ENCODE measurements around the gene UBE2I.
"Not testable (repeated sequence)": the region's sequence is repeated elsewhere in the genome, so short reads cannot be mapped to it uniquely, and the experiment has no call there.

UBE2I gene

DNA sequence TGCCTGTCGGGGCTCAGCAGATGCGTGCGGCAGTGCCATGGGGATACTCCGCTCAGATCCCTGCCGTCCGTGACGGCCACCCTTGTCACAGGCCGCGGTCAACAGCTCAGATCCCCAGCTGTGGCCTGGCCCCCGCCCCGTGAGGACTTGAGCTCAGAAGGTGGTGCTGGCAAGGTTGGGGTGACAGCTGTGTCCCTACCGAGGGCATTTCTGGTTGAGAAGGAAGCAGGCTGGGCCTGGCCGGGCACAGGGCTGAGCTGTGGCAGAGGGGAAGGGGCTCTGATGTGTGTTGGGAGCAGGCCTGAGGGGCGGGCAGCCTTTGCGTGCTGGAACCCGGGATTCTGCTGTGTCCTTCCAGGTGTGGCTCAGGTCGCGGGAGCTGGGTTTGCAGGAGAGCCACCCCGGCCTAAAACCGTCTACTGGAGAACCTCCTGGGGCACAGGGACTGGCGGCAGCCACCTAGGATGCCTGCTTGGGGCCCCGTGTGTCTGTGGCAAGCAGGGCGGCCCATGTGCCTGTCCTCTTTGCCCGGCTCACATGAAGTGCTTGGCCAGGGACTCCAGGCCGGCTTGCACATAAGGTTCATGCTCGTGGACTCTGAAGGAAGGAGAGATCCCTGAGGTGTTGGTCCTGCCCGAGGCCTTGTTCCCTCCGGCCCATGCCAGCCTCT, 5.1 kb downstream of the UBE2I start:
- no peak for DNase-seq (ENCODE audit: low spot score)

DNA sequence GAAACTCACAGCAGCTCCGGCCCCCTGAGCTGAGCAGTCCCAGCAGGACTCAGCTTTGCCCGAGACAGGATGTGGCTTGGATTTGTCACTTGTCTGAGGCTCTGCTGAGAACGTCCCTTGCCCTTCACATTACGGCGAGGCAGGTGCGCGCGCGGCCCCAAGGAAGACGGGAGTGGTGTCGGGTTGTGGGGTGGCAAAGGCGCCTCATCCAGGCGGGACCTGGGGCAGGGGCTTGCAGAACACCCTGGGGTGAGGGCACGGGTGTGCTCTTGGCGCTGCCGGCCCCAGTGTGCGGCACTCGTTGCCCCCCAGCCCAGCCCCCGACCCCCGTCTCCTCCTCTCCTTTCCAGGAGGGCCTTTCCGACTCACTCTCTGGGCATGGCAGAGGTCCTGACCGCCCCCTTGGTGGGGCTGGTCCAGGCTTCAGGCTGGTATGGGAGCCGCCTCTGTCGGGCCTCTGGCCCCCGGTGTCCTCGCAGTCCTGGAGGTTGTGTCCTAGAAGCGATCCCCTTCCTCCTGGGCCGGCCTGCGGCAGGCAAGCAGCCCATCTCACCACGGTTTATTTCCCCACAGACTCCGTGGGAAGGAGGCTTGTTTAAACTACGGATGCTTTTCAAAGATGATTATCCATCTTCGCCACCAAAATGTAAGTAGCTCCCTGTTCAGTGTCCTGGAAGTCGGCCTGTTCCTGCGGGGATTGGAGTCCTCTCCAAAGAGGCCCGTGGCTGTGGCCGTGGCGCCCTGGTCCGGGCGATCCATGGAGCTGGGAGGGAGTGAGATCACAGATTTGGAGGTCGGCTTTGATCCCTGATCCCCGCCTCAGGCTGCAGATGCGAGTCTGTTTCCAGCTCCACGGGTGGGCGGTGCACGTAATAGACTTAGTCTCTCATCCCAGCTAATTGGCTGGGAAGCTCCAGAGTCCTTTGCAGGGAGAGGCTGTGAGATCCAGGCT, 5.9 kb downstream of the UBE2I start:
- no peak for DNase-seq (ENCODE audit: low spot score)

GRCh38 chr16:1316033-1316405, 6.6 kb downstream of the UBE2I start:
- no peak for DNase-seq (ENCODE audit: low spot score)

DNA sequence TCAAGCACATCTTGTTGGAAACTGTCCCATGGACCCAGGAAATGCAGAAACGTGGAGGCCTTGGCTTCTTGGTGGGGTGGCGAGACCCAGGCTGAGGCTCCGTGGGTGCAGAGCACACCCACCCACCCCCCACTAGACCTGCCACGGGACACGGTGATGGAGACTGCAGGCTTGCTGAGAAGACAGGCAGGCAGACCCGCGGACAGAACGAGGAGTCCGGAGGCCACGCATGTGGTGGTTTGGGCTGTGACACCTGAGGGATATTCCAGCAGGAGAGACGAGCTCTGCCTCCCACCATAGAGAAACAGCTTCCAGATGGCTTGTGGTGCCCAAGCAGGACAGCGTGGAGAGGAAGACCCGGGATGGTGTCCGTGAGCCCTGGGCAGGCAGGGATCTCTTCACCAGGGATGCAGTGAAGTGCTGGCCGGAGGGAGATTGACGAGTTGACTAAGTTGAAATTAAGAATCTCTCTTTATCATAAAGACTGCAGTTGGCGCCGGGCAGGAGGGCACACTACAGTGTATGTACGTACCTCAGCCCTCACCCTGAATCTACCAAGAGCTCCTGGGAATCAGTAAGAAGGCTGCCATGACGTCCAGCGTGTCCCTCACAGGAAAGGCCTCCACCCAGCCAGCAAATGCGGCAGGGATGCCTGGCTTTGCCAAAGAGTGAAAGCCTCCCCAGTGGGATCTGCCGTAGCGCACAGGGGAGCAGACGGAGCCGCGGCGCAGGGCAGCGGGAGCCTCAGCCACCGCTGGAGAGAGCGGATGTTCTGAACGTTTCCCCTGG, 8.2 kb downstream of the UBE2I start:
- DNase-seq (ENCODE audit: low spot score) = no peak

DNA sequence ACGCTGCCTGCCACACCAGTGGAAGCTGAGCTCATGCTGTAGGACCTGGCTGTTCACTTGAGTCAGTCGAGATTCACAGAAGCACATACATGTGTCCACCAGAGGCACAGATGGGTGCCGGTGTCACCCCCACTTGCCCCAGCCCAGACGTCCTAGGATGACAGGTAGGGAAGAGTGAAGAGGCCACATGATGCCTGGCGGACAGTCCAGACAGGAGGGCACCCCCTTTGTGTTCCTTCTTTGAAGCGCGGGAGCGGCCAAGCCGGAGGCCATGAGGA, 8.8 kb downstream of the UBE2I start:
- no peak for DNase-seq (ENCODE audit: low spot score)

DNA sequence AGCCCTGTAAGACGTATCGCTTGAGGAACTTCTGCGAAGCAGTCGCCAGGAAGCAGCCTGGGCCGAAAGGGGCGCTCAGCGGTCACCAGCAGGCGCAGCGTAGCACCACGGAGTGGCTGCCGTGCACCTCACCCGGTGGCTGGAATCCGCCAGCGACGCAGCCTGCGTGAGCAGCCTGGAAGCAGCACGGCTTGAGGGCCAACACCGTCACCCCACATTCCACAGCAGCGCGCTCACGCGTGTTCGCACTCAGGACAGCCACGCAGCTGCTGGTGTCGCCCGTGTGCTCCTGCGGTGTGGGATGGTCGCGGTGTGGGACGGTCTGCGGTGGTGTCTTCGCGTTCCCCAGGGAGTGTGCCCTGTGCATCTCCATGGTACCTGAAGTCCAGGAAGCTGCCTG, 9.6 kb downstream of the UBE2I start:
- no peak for DNase-seq (ENCODE audit: low spot score)

DNA sequence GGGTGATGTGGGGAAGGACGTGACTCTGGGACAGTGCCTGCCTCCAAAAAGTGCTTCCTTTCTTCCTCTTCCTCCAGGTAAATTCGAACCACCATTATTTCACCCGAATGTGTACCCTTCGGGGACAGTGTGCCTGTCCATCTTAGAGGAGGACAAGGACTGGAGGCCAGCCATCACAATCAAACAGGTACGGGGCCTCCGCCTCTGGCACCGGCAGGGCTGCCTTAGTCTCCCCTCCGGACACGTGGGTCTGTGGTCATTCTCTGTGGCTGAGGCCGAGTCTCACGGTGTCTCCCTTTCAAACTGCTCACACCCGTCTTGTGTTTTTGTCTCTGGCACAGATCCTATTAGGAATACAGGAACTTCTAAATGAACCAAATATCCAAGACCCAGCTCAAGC, 10.7 kb downstream of the UBE2I start:
- no peak for DNase-seq (ENCODE audit: low spot score)

GRCh38 chr16:1320658-1321240, 11.3 kb downstream of the UBE2I start:
- DNase-seq (ENCODE audit: low spot score) = no peak

DNA sequence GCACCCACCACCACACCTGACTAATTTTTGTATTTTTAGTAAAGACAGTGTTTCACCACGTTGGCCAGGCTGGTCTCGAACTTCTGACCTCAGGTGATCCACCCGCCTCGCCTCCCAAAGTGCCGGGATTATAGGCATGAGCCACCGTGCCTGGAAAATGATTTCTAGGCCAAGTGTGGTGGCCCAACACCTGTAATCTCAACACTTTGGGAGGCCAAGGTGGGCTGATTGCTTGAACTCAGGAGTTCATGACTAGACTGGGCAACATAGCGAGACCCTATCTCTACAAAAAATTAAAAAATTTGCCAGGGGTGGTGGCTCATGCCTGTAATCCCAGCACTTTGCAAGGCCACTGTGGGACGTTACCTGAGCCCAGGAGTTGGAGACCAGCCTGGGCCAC, 13.0 kb downstream of the UBE2I start:
- DNase-seq (ENCODE audit: low spot score) = no peak

DNA sequence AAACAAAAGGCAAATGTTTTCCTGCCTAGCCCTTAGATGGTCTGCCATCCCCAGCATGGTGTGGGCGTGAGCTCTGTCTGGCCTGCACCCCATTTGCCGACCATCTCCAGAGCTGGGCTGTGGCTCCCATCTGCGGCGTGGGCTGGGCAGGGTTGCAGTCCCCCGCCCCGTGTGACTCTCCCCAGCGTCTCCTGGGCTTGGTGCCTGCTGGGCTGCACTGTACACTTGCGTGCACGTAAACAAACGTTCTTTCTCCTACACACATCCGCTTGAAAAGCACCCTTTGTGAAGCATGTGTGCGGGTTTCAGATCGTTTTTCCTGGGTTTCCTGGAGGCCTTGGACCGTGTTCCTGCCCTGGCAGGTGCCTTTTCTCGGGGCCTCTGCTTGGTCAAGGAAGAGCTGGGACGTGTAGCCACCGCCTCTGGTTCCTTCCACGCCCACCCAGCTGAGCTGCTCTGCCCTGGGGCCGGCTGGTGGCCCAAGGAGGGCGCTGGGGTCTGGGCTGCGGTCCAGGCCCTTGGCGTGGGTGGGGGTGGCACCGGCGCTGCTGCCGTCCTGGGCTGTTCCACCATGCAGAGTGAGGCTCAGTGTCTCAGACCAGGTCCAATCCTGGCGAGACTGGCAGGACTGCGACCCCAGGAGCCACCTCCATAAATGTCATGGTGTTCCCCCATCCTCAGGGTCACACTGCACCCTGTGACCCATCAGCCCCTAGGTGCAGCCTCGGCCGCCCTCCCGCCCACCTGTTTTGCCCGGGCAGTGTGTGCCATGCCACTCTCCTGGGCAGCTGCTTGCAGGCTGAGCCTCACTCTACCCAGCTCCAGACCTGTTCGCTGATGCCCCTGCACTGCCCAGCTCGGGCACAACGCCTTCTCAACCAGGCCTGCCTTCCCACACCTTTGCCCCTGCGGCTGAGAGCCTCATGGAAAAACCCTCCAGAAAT, 14.1 kb downstream of the UBE2I start:
- no peak for DNase-seq (ENCODE audit: low spot score)

- DNase-seq (ENCODE audit: low spot score) = no peak
Measured at GRCh38 chr16:1324286-1324826, 14.9 kb downstream of the UBE2I start.

- DNase-seq (ENCODE audit: low spot score) = no peak
Measured at GRCh38 chr16:1325261-1325660, 15.8 kb downstream of the UBE2I start.

DNA sequence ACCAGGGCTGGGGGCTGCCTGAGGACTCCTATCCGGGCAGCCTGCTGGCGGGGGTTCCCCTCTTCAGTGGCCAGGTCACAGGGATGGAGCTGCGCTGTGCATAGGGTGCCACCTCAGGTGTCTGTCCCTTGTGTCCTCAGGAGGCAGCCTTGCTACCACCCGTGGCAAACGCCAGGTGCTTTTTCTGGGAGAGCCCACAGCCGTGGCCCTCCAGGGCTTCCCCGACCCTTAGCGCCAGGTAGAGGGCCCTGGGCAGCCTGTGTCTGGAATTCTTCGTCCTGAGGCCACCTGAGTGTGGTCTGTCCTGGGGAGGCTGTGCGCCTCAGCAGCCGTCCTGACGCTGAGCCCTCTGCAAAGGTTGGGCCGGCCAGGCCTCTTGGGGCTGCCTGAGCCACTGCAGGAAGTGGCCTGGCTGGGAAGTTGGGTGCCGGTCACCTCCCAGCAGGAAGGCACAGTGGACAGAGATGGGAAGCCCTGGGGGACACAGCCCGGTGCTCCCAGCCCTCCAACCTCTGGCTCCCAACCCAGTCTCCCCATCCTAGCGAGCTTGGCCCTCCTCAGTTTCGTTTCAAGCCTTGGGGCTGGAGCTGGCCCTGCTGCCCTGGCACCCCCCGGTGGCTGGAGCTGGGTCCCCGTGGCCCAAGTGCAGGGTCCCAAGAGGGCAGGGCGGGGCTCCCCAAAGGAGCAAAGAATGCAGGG, 16.4 kb downstream of the UBE2I start:
- DNase-seq (ENCODE audit: low spot score) = no peak

GRCh38 chr16:1326391-1326790, 17.0 kb downstream of the UBE2I start:
- no peak for DNase-seq (ENCODE audit: low spot score)

GRCh38 chr16:1326946-1327618, 17.6 kb downstream of the UBE2I start:
- no peak for DNase-seq (ENCODE audit: low spot score)

- no peak for DNase-seq (ENCODE audit: low spot score)
Measured at GRCh38 chr16:1327619-1327947, 18.1 kb downstream of the UBE2I start.

DNA sequence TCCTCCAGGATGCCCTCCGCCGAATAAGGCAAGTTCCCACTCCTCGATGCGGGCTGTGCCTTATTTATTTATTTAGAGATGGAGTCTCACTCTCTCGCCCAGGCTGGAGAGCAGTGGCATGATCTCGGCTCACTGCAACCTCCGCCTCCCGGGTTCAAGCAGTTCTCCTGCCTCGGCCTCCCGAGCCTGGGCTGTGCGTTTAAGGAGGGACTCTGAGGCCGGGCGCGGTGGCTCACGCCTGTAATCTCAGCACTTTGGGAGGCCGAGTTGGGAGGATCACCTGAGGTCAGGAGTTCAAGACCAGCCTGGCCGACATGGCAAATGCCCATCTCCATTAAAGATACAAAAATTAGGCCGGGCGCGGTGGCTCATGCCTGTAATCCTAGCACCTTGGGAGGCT, 18.7 kb downstream of the UBE2I start:
- DNase-seq (ENCODE audit: low spot score) = not testable (repeated sequence)

- DNase-seq (ENCODE audit: low spot score) = not testable (repeated sequence)
Measured at GRCh38 chr16:1328961-1329360, 19.5 kb downstream of the UBE2I start.

- DNase-seq (ENCODE audit: low spot score) = no peak
Measured at GRCh38 chr16:1330260-1330914, 21.0 kb downstream of the UBE2I start.
